Lower leg skin (tissue), 4 donors: Measurements from ENCODE around the gene TMX2. TPM values are rescaled to one million over a fixed set of nuclear protein-coding genes. Genes with fewer than 3 reads are reported as not detected.

Source experiments
- DNase-seq, 2 donors: peaks; one replicate each; pipeline ENCODE4 v3.0.0-alpha.2; 2019; ENCODE audit warnings: low spot score in 2 of 2
- H3K4me3 ChIP-seq: fragments of 200-600 bp; sonication (generic); 2 replicates; pipeline ENCODE4 v1.5.1; 2017; ENCODE audit warnings: mild to moderate bottlenecking, low read depth; ENCODE audit not compliant: poor library complexity, severe bottlenecking
- CTCF ChIP-seq, 3 donors: fragments of 450-650 bp; IDR thresholded peaks; one replicate each; pipeline ENCODE4 v1.5.1; 2016; ENCODE audit warnings: antibody characterized with exemption in 3 of 3, mild to moderate bottlenecking in 3 of 3, moderate library complexity in 2 of 3
- POLR2A ChIP-seq, 2 donors: fragments of 450-650 bp; IDR thresholded peaks; one replicate each; pipeline ENCODE4 v1.6.1; 2016 to 2017; ENCODE audit warnings: antibody characterized with exemption in 2 of 2, mild to moderate bottlenecking in 1 of 2, moderate library complexity in 1 of 2
- WGBS, 2 donors: methylation state at CpG; one replicate each; pipeline ENCODE4 v1.1.5; 2018; 5-methylcytosine and 5-hydroxymethylcytosine counted together
- intact Hi-C: fragments of 100-400 bp; cut with DNase I; formaldehyde crosslinking; loops from one replicate; pipeline ENCODE4 v1.15.0; 2023; ENCODE audit warnings: low total_unique reads
- total RNA-seq, 4 donors: library from RNA; depleted of rRNA; stranded (reverse); fragments of >200 nt; gene quantifications; one replicate each; pipeline ENCODE4 v1.1.0, GENCODE V29; 2016

TMX2 gene
- total RNA-seq, 4 donors from 2014 or later = 41.8 to 60.4 (median 45.4) TPM

GRCh38 chr11:57764566-57764965, 52.2 kb downstream of the TMX2 start:
- 20 to 30% methylated on average over 2 of the region's 2 CpGs for WGBS, 2 donors
- DNase-seq = no peak
- intact Hi-C loops = no loop called here

GRCh38 chr11:57764972-57765371, 52.6 kb downstream of the TMX2 start:
- TF ChIP-seq CTCF (IDR thresholded peaks at IDR 0.05) (no peak), POLR2A (IDR thresholded peaks at IDR 0.05) (no peak)
- intact Hi-C loops = no loop called here
- DNase-seq = no peak
- H3K4me3 ChIP-seq = no peak overlapping the region
- WGBS, 2 donors = 11 to 17% methylated on average over 2 of the region's 2 CpGs

More at GRCh38 chr11:57764566-57764965, 52.2 kb downstream of the TMX2 start:
- TF ChIP-seq CTCF (IDR thresholded peaks at IDR 0.05) (no peak), POLR2A (IDR thresholded peaks at IDR 0.05) (no peak)
- no peak overlapping the region for H3K4me3 ChIP-seq

GRCh38 chr11:57770793-57771192, 58.4 kb downstream of the TMX2 start:
- TF ChIP-seq POLR2A (IDR thresholded peaks at IDR 0.05) (no peak), CTCF (IDR thresholded peaks at IDR 0.05) (no peak)
- intact Hi-C loops = no loop called here
- no peak overlapping the region for H3K4me3 ChIP-seq
- WGBS, 2 donors = 35 to 49% methylated on average over 1 of the region's 1 CpG
- no peak for DNase-seq

- no peak for TF ChIP-seq CTCF (IDR thresholded peaks at IDR 0.05)
- no peak for TF ChIP-seq POLR2A (IDR thresholded peaks at IDR 0.05)
- no peak overlapping the region for H3K4me3 ChIP-seq
- 86 to 91% methylated on average over 3 of the region's 3 CpGs for WGBS, 2 donors
- intact Hi-C loops = no loop called here
- DNase-seq = no peak
Observed at GRCh38 chr11:57771365-57771764, 59.0 kb downstream of the TMX2 start.

GRCh38 chr11:57772562-57772961, 60.2 kb downstream of the TMX2 start:
- no peak for DNase-seq
- TF ChIP-seq POLR2A (IDR thresholded peaks at IDR 0.05) (no peak), CTCF (IDR thresholded peaks at IDR 0.05) (no peak)
- 53 to 63% methylated on average over 4 of the region's 4 CpGs for WGBS, 2 donors
- H3K4me3 ChIP-seq = no peak overlapping the region
- intact Hi-C loops = no loop called here

GRCh38 chr11:57773026-57773598, 60.7 kb downstream of the TMX2 start:
- no peak for DNase-seq
- TF ChIP-seq CTCF (IDR thresholded peaks at IDR 0.05) = no peak
- TF ChIP-seq POLR2A (IDR thresholded peaks at IDR 0.05) = no peak

More at GRCh38 chr11:57773026-57773598, 60.7 kb downstream of the TMX2 start:
- no peak overlapping the region for H3K4me3 ChIP-seq
- WGBS, 2 donors = 69 to 72% methylated on average over 5 of the region's 5 CpGs
- intact Hi-C loops = no loop called here
